Upper lobe of left lung (tissue), 6 donors: Measurements from ENCODE around the gene CCDC167. TPM values are rescaled to one million over a fixed set of nuclear protein-coding genes. Genes with fewer than 3 reads are reported as not detected.

Experiments used
- ATAC-seq, 2 donors: fragments of 200-7000 bp; cut with Tn5 transposase; one replicate each; pipeline ENCODE4 v1.9.1; 2022; ENCODE audit warnings: mild to moderate bottlenecking in 2 of 2, moderate library complexity in 2 of 2; ENCODE audit not compliant: low FRiP score in 2 of 2
- DNase-seq, 2 donors: peaks; one replicate each; pipeline ENCODE4 v3.0.0-alpha.2; 2019 to 2020
- H3K27ac ChIP-seq, 4 donors: fragments of 200-600 bp; sonication (generic); one replicate each; pipeline ENCODE4 v1.5.1; 2016 to 2019
- H3K27me3 ChIP-seq, 4 donors: fragments of 200-600 bp; sonication (generic); one replicate each; pipeline ENCODE4 v1.5.1; 2017 to 2019
- H3K36me3 ChIP-seq, 4 donors: fragments of 200-600 bp; sonication (generic); one replicate each; pipeline ENCODE4 v1.5.1; 2016 to 2019
- H3K4me1 ChIP-seq, 4 donors: fragments of 200-600 bp; sonication (generic); one replicate each; pipeline ENCODE4 v1.5.1; 2018 to 2019
- H3K4me3 ChIP-seq, 4 donors: fragments of 200-600 bp; sonication (generic); one replicate each; pipeline ENCODE4 v1.5.1; 2017 to 2019; ENCODE audit warnings: mild to moderate bottlenecking in 2 of 4, moderate library complexity in 1 of 4
- H3K9me3 ChIP-seq, 4 donors: fragments of 200-600 bp; sonication (generic); one replicate each; pipeline ENCODE4 v1.5.1; 2018 to 2019
- CTCF ChIP-seq, 6 experiments: fragments of 450-650 bp in 4 of 6; fragments of 200-600 bp in 2 of 6; sonication (generic) in 2 of 6; IDR thresholded peaks; one replicate each; pipeline ENCODE4 v1.5.1; 2016 to 2019; ENCODE audit warnings: antibody characterized with exemption in 6 of 6
- EP300 ChIP-seq, 4 donors: sonication (generic); formaldehyde crosslinking; IDR thresholded peaks; one replicate each; pipeline ENCODE4 v1.5.1; 2017; ENCODE audit warnings: antibody characterized with exemption in 4 of 4, control low read depth in 2 of 4
- POLR2A ChIP-seq, 4 donors: fragments of 450-650 bp; IDR thresholded peaks; one replicate each; pipeline ENCODE4 v1.5.1; 2016 to 2017; ENCODE audit warnings: antibody characterized with exemption in 4 of 4, mild to moderate bottlenecking in 2 of 4
- POLR2AphosphoS5 ChIP-seq, 2 donors: sonication (generic); formaldehyde crosslinking; IDR thresholded peaks; one replicate each; pipeline ENCODE4 v1.5.1; 2017; ENCODE audit warnings: antibody characterized with exemption in 2 of 2
- whole genome bisulfite sequencing, 2 donors: methylation state at CpG; one replicate each; pipeline ENCODE4 v1.1.5; 2017 to 2018; 5-methylcytosine and 5-hydroxymethylcytosine counted together
- total RNA-seq, 6 donors: library from RNA; depleted of rRNA in 4 of 6; stranded (reverse); fragments of >200 nt in 4 of 6; gene quantifications; one replicate each; pipeline versions ENCODE4 v1.1.0 to v1.2.1, GENCODE V29; 2016 to 2021
- donor health status: DM: no; HTN: no; CAD: no; lungs with moderate emphysema.
- donor health status: DM: no; HTN: yes; CAD: no; lungs with severe emphysema.

CCDC167 gene
- total RNA-seq, 6 donors from 2014 or later: 9.7 to 45.0 (median 16.7) TPM; not detected in 1

GRCh38 chr6:37456816-37457560 is 42.7 kb downstream of the CCDC167 start:
- peak in 1 of 2 donors; percentile 57 for ATAC-seq
- H3K4me1 ChIP-seq: no peaks in the 10 kb centered on the region
- TF ChIP-seq POLR2A (IDR thresholded peaks at IDR 0.05) (no peak), EP300 (IDR thresholded peaks at IDR 0.05) (no peak), CTCF (IDR thresholded peaks at IDR 0.05) (no peak), POLR2AphosphoS5 (IDR thresholded peaks at IDR 0.05) (no peak)
- peaks cover 21 to 96% (median 65%) of the 10 kb centered on the region in 4 donors for H3K36me3 ChIP-seq
- no peak overlapping the region for H3K4me3 ChIP-seq
- no peaks in the 10 kb centered on the region for H3K9me3 ChIP-seq
- no peak overlapping the region for H3K27ac ChIP-seq
- WGBS, 2 donors: 70 to 72% methylated on average over 6 of the region's 6 CpGs
- DNase-seq: no peak
- H3K27me3 ChIP-seq: no peaks in the 10 kb centered on the region

- peaks cover 20 to 96% (median 65%) of the 10 kb centered on the region in 4 donors for H3K36me3 ChIP-seq
- ATAC-seq: peak in 1 of 2 donors; percentile 13
- WGBS, 2 donors: 96 to 98% methylated on average over 6 of the region's 6 CpGs
Observed at GRCh38 chr6:37456126-37456525, 43.6 kb downstream of the CCDC167 start.

GRCh38 chr6:37454420-37455140 is 45.1 kb downstream of the CCDC167 start:
- DNase-seq: no peak
- no peaks in the 10 kb centered on the region for H3K27me3 ChIP-seq
- 72 to 88% methylated on average over 8 of the region's 8 CpGs for WGBS, 2 donors
- no peak overlapping the region for H3K4me3 ChIP-seq
- H3K36me3 ChIP-seq: peaks cover 11 to 95% (median 62%) of the 10 kb centered on the region in 4 donors
- peak; percentile 64 to 83 for ATAC-seq
- H3K27ac ChIP-seq: peak overlapping the region in 2 of 4 donors; percentile 1 to 8
- TF ChIP-seq POLR2AphosphoS5 (IDR thresholded peaks at IDR 0.05) (no peak), EP300 (IDR thresholded peaks at IDR 0.05) (no peak), POLR2A (IDR thresholded peaks at IDR 0.05) (no peak), CTCF (IDR thresholded peaks at IDR 0.05) (no peak)
- H3K4me1 ChIP-seq: no peaks in the 10 kb centered on the region
- H3K9me3 ChIP-seq: no peaks in the 10 kb centered on the region

More at GRCh38 chr6:37456126-37456525, 43.6 kb downstream of the CCDC167 start:
- Histone ChIP-seq H3K4me3 (no peak overlapping the region), H3K9me3 (no peaks in the 10 kb centered on the region), H3K4me1 (no peaks in the 10 kb centered on the region), H3K27me3 (no peaks in the 10 kb centered on the region), H3K27ac (no peak overlapping the region)
- no peak for DNase-seq
- TF ChIP-seq POLR2AphosphoS5 (IDR thresholded peaks at IDR 0.05) (no peak), CTCF (IDR thresholded peaks at IDR 0.05) (no peak), POLR2A (IDR thresholded peaks at IDR 0.05) (no peak), EP300 (IDR thresholded peaks at IDR 0.05) (no peak)

GRCh38 chr6:37452522-37452921 is 47.2 kb downstream of the CCDC167 start:
- TF ChIP-seq CTCF (IDR thresholded peaks at IDR 0.05) (no peak), POLR2A (IDR thresholded peaks at IDR 0.05) (no peak)
- DNase-seq (no peak), ATAC-seq (no peak)
- Histone ChIP-seq H3K4me1 (no peaks in the 10 kb centered on the region), H3K36me3 (peaks cover 18 to 97% (median 57%) of the 10 kb centered on the region in 4 donors), H3K9me3 (no peaks in the 10 kb centered on the region), H3K4me3 (no peak overlapping the region), H3K27ac (no peak overlapping the region), H3K27me3 (no peaks in the 10 kb centered on the region)
- WGBS, 2 donors: 93 to 95% methylated on average over 3 of the region's 3 CpGs
